Testis (tissue), 3 donors: ENCODE results near the gene PLIN3. TPM values are rescaled to one million over a fixed set of nuclear protein-coding genes. Genes with fewer than 3 reads are reported as not detected.

ENCODE experiments used
- DNase-seq: peaks from one replicate; pipeline ENCODE4 v3.0.0-alpha.2; 2019
- H3K27ac ChIP-seq, 2 donors: fragments of 200-600 bp; sonication (generic); one replicate each; pipeline ENCODE4 v1.5.1; 2019
- H3K27me3 ChIP-seq: fragments of 200-600 bp; sonication (generic); one replicate; pipeline ENCODE4 v1.5.1; 2019
- H3K36me3 ChIP-seq: fragments of 200-600 bp; sonication (generic); one replicate; pipeline ENCODE4 v1.5.1; 2017; ENCODE audit warnings: low read depth; ENCODE audit errors: missing control alignments
- H3K4me1 ChIP-seq: fragments of 200-600 bp; sonication (generic); one replicate; pipeline ENCODE4 v1.5.1; 2019
- H3K4me3 ChIP-seq, 2 donors: fragments of 200-600 bp; sonication (generic); one replicate each; pipeline ENCODE4 v1.5.1; 2017 to 2019
- H3K9me3 ChIP-seq: fragments of 200-600 bp; sonication (generic); one replicate; pipeline ENCODE4 v1.5.1; 2017
- CTCF ChIP-seq, 3 experiments: fragments of 450-650 bp in 2 of 3; fragments of 200-600 bp in 1 of 3; sonication (generic) in 1 of 3; IDR thresholded peaks; one replicate each; pipeline ENCODE4 v1.5.1; 2016 to 2019; ENCODE audit warnings: antibody characterized with exemption in 3 of 3, mild to moderate bottlenecking in 2 of 3, moderate library complexity in 1 of 3
- POLR2A ChIP-seq: fragments of 450-650 bp; IDR thresholded peaks from one replicate; pipeline ENCODE4 v1.6.1; 2017; ENCODE audit warnings: antibody characterized with exemption, mild to moderate bottlenecking, moderate library complexity
- WGBS, 2 donors: methylation state at CpG; one replicate each; pipeline ENCODE4 v1.1.5; 2018; 5-methylcytosine and 5-hydroxymethylcytosine counted together
- intact Hi-C: fragments of 100-400 bp; cut with DNase I; formaldehyde crosslinking; loops from one replicate; pipeline ENCODE4 v1.15.1; 2023; ENCODE audit warnings: low total_unique reads
- polyA plus RNA-seq: library from polyadenylated mRNA; stranded (reverse); fragments of 350-450 nt; fragmentation: Illumina TruSeq; extraction: RNeasy Lipid Tissue Mini Kit (QIAGEN cat#74804); gene quantifications from one replicate; pipeline ENCODE4 v1.2.3, GENCODE V29; 2014; ENCODE audit warnings: low read depth, low replicate concordance; ENCODE audit not compliant: insufficient read depth
- total RNA-seq, 2 donors: library from RNA; depleted of rRNA; stranded (reverse); fragments of >200 nt; gene quantifications; one replicate each; pipeline ENCODE4 v1.2.3, GENCODE V29; 2016

The PLIN3 gene
- total and polyA plus RNA-seq, 3 donors from 2014 or later, result 63.4 to 109 (median 82.8) TPM

GRCh38 chr19:4791183-4792018 is 76.1 kb downstream of the PLIN3 start, which contains the start of gene FEM1A:
TSS of gene FEM1A (plus strand) at chr19:4791734. CDS start at chr19:4791855, 121 bp downstream.
- intact Hi-C loops, result no loop called here
- Histone ChIP-seq H3K27ac (peak within 1 kb of the TSS; percentile 89 to 93), H3K9me3 (no peaks in the 10 kb centered on the region), H3K4me1 (peaks cover 8% of the 10 kb centered on the region), H3K27me3 (no peaks in the 10 kb centered on the region), H3K4me3 (peak within 1 kb of the TSS; percentile 94 to 98), H3K36me3 (no peaks in the 10 kb centered on the region)
- TF ChIP-seq CTCF (IDR thresholded peaks at IDR 0.05), result peak; percentile 99 to 100 (median 100)
- no peak for TF ChIP-seq POLR2A
- WGBS, 2 donors, result 0 to 1% methylated on average over 37 to 67 of the region's 80 CpGs
- DNase-seq, result peak; percentile 100

Other genes starting within 250 kb of the PLIN3 start
- 10 to 100 TPM in 1 of 2 donors, 1 to 10 TPM in 1; 9.7 to 15.9 TPM for gene TNFAIP8L1, start 228.2 kb downstream of the PLIN3 start, total RNA-seq
- 13.4 TPM for gene TNFAIP8L1, start 228.2 kb downstream of the PLIN3 start, polyA plus RNA-seq
- gene MYDGF, start 197.3 kb downstream of the PLIN3 start, total RNA-seq, result 10 to 100 TPM; 51.6 to 61.4 TPM
- 87.0 TPM for gene MYDGF, start 197.3 kb downstream of the PLIN3 start, polyA plus RNA-seq
- gene DPP9, start 143.8 kb downstream of the PLIN3 start, total RNA-seq, result 10 to 100 TPM; 65.1 to 74.2 TPM
- 24.6 TPM for gene DPP9, start 143.8 kb downstream of the PLIN3 start, polyA plus RNA-seq
- 10 to 100 TPM; 14.3 to 15.8 TPM for gene FEM1A, start 75.9 kb downstream of the PLIN3 start, total RNA-seq
- gene FEM1A, start 75.9 kb downstream of the PLIN3 start, polyA plus RNA-seq, result 7.5 TPM
- 1 to 10 TPM; 5.0 to 6.3 TPM for gene TICAM1, start 36.0 kb downstream of the PLIN3 start, total RNA-seq
- 4.8 TPM for gene TICAM1, start 36.0 kb downstream of the PLIN3 start, polyA plus RNA-seq
- gene ARRDC5, start 35.2 kb upstream of the PLIN3 start, total RNA-seq, result 10 to 100 TPM in 1 of 2 donors, 1 to 10 TPM in 1; 8.7 to 17.4 TPM
- 26.2 TPM for gene ARRDC5, start 35.2 kb upstream of the PLIN3 start, polyA plus RNA-seq
- 10 to 100 TPM in 1 of 2 donors, 1 to 10 TPM in 1; 10.0 to 11.7 TPM for gene UHRF1, start 41.8 kb upstream of the PLIN3 start, total RNA-seq
- 9.3 TPM for gene UHRF1, start 41.8 kb upstream of the PLIN3 start, polyA plus RNA-seq
- gene KDM4B, start 101.4 kb upstream of the PLIN3 start, total RNA-seq, result 10 to 100 TPM; 67.7 to 72.7 TPM
- gene KDM4B, start 101.4 kb upstream of the PLIN3 start, polyA plus RNA-seq, result 33.3 TPM